A549 (cell line): Measurements from ENCODE around the gene LRRC37A3.

Source experiments
- CBX8 ChIP-seq: fragments of 200-600 bp; sonication (generic); IDR thresholded peaks from 2 replicates; pipeline ENCODE4 v1.6.1; 2016
- CEBPB ChIP-seq, 2 experiments: fragments of >200 bp in 1 of 2; sonication (Bioruptor Twin) in 1 of 2; formaldehyde crosslinking in 1 of 2; IDR thresholded peaks; 2 replicates each; pipeline ENCODE4 v1.6.1; 2012 to 2016
- CHD2 ChIP-seq: fragments of 150-350 bp; IDR thresholded peaks from 2 replicates; pipeline ENCODE4 v1.6.1; 2014; ENCODE audit warnings: low read length; ENCODE audit not compliant: partially characterized antibody
- EHMT2 ChIP-seq: fragments of 200-600 bp; sonication (generic); IDR thresholded peaks from 2 replicates; pipeline ENCODE4 v1.6.1; 2016; ENCODE audit warnings: antibody characterized with exemption, low read depth, mild to moderate bottlenecking, moderate library complexity
- MAZ ChIP-seq: fragments of 150-350 bp; IDR thresholded peaks from 2 replicates; pipeline ENCODE4 v1.6.1; 2014; ENCODE audit warnings: antibody characterized with exemption, low read depth, low read length, borderline replicate concordance
- MYC ChIP-seq: IDR thresholded peaks from 2 replicates; pipeline ENCODE4 v1.6.1; 2012; ENCODE audit warnings: mild to moderate bottlenecking, inconsistent platforms, low read length, improper control_type of control experiment, borderline replicate concordance
- RARB ChIP-seq: fragments of 250-450 bp; sonication (Bioruptor Pico); IDR thresholded peaks from 2 replicates; pipeline ENCODE4 v1.8.0; 2021; ENCODE audit warnings: mild to moderate bottlenecking, moderate library complexity
- TF ChIP-seq, protein P1 (sequence below): fragments of >200 bp; sonication (Bioruptor Twin); formaldehyde crosslinking; IDR thresholded peaks from 3 replicates; pipeline ENCODE4 v1.5.1; 2016

DNA sequence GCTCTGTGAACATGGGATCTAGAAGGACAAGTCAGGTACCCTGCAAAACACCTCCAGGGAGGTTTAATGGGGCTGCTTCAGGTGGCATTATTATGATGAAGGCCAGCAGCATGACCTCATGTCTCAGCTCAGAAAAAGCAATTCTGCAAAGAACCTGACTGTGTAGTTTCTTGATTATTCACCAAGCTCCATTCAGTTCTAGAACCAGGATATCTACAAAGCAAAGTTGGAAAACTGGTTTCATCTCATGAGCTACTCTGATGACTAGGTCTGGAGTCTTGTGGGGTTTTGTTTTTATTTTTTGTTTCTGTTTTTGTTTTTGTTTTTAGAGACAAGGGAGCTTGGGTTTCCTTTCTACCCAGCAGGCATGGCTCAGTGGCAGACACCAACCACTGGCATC is 19.0 kb upstream of the LRRC37A3 start:
- TF ChIP-seq CBX8 (no peak), MYC (no peak), CEBPB (IDR thresholded peaks at IDR 0.05) (no peak), CHD2 (no peak), EHMT2 (no peak), RARB (CRISPR knock-in tag) (no peak), MAZ (no peak)
- TF ChIP-seq, protein P1, sequence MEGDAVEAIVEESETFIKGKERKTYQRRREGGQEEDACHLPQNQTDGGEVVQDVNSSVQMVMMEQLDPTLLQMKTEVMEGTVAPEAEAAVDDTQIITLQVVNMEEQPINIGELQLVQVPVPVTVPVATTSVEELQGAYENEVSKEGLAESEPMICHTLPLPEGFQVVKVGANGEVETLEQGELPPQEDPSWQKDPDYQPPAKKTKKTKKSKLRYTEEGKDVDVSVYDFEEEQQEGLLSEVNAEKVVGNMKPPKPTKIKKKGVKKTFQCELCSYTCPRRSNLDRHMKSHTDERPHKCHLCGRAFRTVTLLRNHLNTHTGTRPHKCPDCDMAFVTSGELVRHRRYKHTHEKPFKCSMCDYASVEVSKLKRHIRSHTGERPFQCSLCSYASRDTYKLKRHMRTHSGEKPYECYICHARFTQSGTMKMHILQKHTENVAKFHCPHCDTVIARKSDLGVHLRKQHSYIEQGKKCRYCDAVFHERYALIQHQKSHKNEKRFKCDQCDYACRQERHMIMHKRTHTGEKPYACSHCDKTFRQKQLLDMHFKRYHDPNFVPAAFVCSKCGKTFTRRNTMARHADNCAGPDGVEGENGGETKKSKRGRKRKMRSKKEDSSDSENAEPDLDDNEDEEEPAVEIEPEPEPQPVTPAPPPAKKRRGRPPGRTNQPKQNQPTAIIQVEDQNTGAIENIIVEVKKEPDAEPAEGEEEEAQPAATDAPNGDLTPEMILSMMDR, result no peak
